Endodermal cell (in vitro differentiated cells): Measurements from ENCODE around the gene MOB3B. TPM values are rescaled to one million over a fixed set of nuclear protein-coding genes. Genes with fewer than 3 reads are reported as not detected.

ENCODE experiments used
- DNase-seq: peaks from one replicate; pipeline ENCODE4 v3.0.0-alpha.2; 2017
- H3K27ac ChIP-seq: 2 replicates; pipeline ENCODE4 v1.5.1; 2013; ENCODE audit warnings: mild to moderate bottlenecking, low read depth, low read length, moderate library complexity
- H3K27me3 ChIP-seq: 2 replicates; pipeline ENCODE4 v1.6.1; 2013; ENCODE audit warnings: mild to moderate bottlenecking, low read length, moderate library complexity; ENCODE audit not compliant: insufficient read depth, control insufficient read depth, poor library complexity, severe bottlenecking
- H3K36me3 ChIP-seq: 2 replicates; pipeline ENCODE4 v1.7.0; 2013; ENCODE audit warnings: mild to moderate bottlenecking, low read length, moderate library complexity; ENCODE audit not compliant: control insufficient read depth, insufficient read depth
- H3K4me1 ChIP-seq: one replicate; pipeline ENCODE4 v1.7.0; 2013; ENCODE audit warnings: low read length; ENCODE audit not compliant: control insufficient read depth, insufficient read depth
- H3K4me3 ChIP-seq: 2 replicates; pipeline ENCODE4 v1.5.1; 2013; ENCODE audit warnings: mild to moderate bottlenecking, low read length, moderate library complexity
- H3K9ac ChIP-seq: 2 replicates; pipeline ENCODE4 v1.6.1; 2013; ENCODE audit warnings: mild to moderate bottlenecking, low read length, moderate library complexity; ENCODE audit not compliant: poor library complexity, severe bottlenecking; ENCODE audit errors: extremely low read depth
- H3K9me3 ChIP-seq: 2 replicates; pipeline ENCODE4 v1.6.1; 2013; ENCODE audit warnings: mild to moderate bottlenecking, low read length, moderate library complexity; ENCODE audit not compliant: control insufficient read depth
- H3K27ac Mint-ChIP-seq: 2 replicates; pipeline ENCODE4 v1.8.0; 2020; ENCODE audit warnings: mixed read lengths
- H3K27me3 Mint-ChIP-seq: 2 replicates; pipeline ENCODE4 v1.8.0; 2021; ENCODE audit warnings: mild to moderate bottlenecking, mixed read lengths; ENCODE audit not compliant: insufficient read depth
- H3K36me3 Mint-ChIP-seq: 2 replicates; pipeline ENCODE4 v1.8.0; 2020; ENCODE audit warnings: low read depth, mixed read lengths
- H3K4me1 Mint-ChIP-seq: 2 replicates; pipeline ENCODE4 v1.8.0; 2020; ENCODE audit warnings: mixed read lengths
- H3K4me3 Mint-ChIP-seq: 2 replicates; pipeline ENCODE4 v1.8.0; 2020; ENCODE audit warnings: mild to moderate bottlenecking, moderate library complexity, mixed read lengths
- H3K9me3 Mint-ChIP-seq: 2 replicates; pipeline ENCODE4 v1.8.0; 2020; ENCODE audit warnings: mild to moderate bottlenecking, mixed read lengths
- CTCF ChIP-seq: fragments of 200-600 bp; sonication (generic); conservative IDR thresholded peaks from 2 replicates; pipeline ENCODE4 v1.5.0; 2021; ENCODE audit warnings: antibody characterized with exemption, mild to moderate bottlenecking
- WGBS, 2 experiments: methylation state at CpG; one replicate each; pipeline versions ENCODE4 v1.1.5 to v1.1.7; 2013; ENCODE audit warnings: missing lambda C conversion rate in 2 of 2, mixed read lengths in 1 of 2; ENCODE audit not compliant: insufficient coverage in 1 of 2, insufficient read length in 1 of 2; 5-methylcytosine and 5-hydroxymethylcytosine counted together
- total RNA-seq, 2 donors: library from RNA; stranded (reverse); fragmentation: NEBNext Ultra II Directional in 1 of 2; extraction: Animal tissue kit (Norgen Biotek cat#: 25700) in 1 of 2; gene quantifications; 2 replicates in 1 of 2; 3 replicates in 1 of 2; pipeline ENCODE4 v1.2.1, GENCODE V29; 2021

MOB3B gene
- total RNA-seq, 2 donors from 2014 or later: 5.6 to 6.2 TPM

DNA sequence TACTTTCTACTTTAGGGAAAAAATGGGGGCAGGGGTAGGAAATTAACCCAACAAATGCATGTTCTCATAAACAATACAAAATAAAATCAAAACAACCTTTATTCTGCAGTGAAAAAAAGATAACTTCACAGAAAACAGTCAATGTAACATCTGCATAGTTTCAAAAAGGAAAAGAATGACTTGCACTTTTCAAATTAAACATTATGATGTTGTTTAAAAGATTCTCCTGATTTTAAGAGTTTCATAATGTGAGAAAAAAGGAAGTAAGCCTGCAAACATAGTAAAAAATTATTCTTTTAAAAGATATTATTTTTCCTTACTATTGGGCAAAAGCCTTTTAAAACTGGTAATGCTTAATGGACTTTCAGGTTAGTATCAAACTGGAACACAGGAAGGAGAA lies 36.1 kb upstream of the MOB3B start:
- H3K27me3 ChIP-seq: no peaks in the 10 kb centered on the region
- H3K4me3 ChIP-seq: no peak overlapping the region
- peaks cover 43% of the 10 kb centered on the region for H3K36me3 ChIP-seq
- TF ChIP-seq CTCF: no peak
- H3K4me1 ChIP-seq: peaks cover 5% of the 10 kb centered on the region
- H3K27ac ChIP-seq: no peak overlapping the region
- no peak overlapping the region for H3K9ac ChIP-seq
- no peaks in the 10 kb centered on the region for H3K27me3 Mint-ChIP-seq
- no peak overlapping the region for H3K27ac Mint-ChIP-seq
- H3K9me3 ChIP-seq: no peaks in the 10 kb centered on the region
- H3K4me3 Mint-ChIP-seq: no peak overlapping the region
- H3K36me3 Mint-ChIP-seq: peaks cover 11% of the 10 kb centered on the region
- no peaks in the 10 kb centered on the region for H3K9me3 Mint-ChIP-seq
- no peak for DNase-seq
- peaks cover 10% of the 10 kb centered on the region for H3K4me1 Mint-ChIP-seq

GRCh38 chr9:27564670-27565069 lies 35.1 kb upstream of the MOB3B start:
- Mint-ChIP-seq H3K36me3 (peaks cover 11% of the 10 kb centered on the region), H3K4me1 (peaks cover 10% of the 10 kb centered on the region), H3K4me3 (no peak overlapping the region), H3K27me3 (no peaks in the 10 kb centered on the region), H3K9me3 (no peaks in the 10 kb centered on the region), H3K27ac (no peak overlapping the region)
- H3K27ac ChIP-seq: no peak overlapping the region
- TF ChIP-seq CTCF: no peak
- no peaks in the 10 kb centered on the region for H3K9me3 ChIP-seq
- peaks cover 51% of the 10 kb centered on the region for H3K36me3 ChIP-seq
- 100% methylated on average over 1 of the region's 1 CpG; no CpG with 5 or more reads in 1 of the 2 experiments for WGBS, 2 experiments
- no peak for DNase-seq
- no peak overlapping the region for H3K9ac ChIP-seq
- H3K4me3 ChIP-seq: no peak overlapping the region
- H3K27me3 ChIP-seq: no peaks in the 10 kb centered on the region
- H3K4me1 ChIP-seq: peaks cover 5% of the 10 kb centered on the region

GRCh38 chr9:27563738-27564430 lies 34.3 kb upstream of the MOB3B start:
- no peaks in the 10 kb centered on the region for H3K27me3 ChIP-seq
- peaks cover 59% of the 10 kb centered on the region for H3K36me3 ChIP-seq
- no peak overlapping the region for H3K4me3 Mint-ChIP-seq
- H3K4me3 ChIP-seq: no peak overlapping the region
- no peaks in the 10 kb centered on the region for H3K27me3 Mint-ChIP-seq
- no peaks in the 10 kb centered on the region for H3K9me3 Mint-ChIP-seq
- 96% methylated on average over 4 of the region's 4 CpGs; no CpG with 5 or more reads in 1 of the 2 experiments for WGBS, 2 experiments
- no peaks in the 10 kb centered on the region for H3K9me3 ChIP-seq
- no peak overlapping the region for H3K9ac ChIP-seq
- H3K4me1 ChIP-seq: peaks cover 5% of the 10 kb centered on the region
- peaks cover 11% of the 10 kb centered on the region for H3K36me3 Mint-ChIP-seq
- no peak for TF ChIP-seq CTCF
- no peak for DNase-seq
- H3K27ac ChIP-seq: no peak overlapping the region
- H3K27ac Mint-ChIP-seq: no peak overlapping the region
- H3K4me1 Mint-ChIP-seq: peaks cover 10% of the 10 kb centered on the region
